ENCODE data around the gene AOPEP.

DNA sequence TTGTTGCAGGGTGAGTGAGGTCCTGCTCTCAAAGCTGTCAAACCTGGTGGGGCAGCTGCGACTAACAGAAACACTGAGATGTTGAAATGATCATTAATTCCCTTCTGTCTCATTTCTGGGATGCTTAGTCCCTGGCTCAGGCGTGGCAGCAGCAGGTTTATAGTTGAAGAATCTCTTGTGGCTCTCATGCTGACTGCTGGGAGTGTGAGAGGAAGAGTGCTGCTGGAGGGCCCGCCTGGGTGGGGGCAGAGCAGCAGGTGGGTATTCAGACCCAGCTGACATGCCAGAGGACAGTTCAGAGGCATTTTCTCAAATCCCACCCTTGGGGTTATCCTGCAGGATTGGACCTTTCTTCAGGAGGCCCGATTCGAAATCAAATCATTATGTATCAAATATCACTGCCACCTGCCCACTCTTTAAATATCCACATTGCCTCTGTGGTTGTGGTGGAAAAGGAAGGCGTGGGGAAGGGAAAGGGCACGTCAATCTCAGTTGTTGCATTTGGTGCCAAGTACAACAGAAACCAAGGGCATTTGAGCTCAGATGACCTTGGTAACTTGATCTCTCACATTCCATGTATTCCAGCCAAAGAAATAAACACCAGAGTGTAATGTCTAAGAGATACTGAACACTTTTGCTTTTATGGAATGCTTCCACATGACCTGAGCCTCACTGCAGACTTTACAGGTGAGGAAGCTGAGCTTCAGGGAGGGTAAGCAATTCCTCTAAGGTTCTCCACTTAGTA is 224.3 kb downstream of the AOPEP start:
- TF ChIP-seq, protein P1, sequence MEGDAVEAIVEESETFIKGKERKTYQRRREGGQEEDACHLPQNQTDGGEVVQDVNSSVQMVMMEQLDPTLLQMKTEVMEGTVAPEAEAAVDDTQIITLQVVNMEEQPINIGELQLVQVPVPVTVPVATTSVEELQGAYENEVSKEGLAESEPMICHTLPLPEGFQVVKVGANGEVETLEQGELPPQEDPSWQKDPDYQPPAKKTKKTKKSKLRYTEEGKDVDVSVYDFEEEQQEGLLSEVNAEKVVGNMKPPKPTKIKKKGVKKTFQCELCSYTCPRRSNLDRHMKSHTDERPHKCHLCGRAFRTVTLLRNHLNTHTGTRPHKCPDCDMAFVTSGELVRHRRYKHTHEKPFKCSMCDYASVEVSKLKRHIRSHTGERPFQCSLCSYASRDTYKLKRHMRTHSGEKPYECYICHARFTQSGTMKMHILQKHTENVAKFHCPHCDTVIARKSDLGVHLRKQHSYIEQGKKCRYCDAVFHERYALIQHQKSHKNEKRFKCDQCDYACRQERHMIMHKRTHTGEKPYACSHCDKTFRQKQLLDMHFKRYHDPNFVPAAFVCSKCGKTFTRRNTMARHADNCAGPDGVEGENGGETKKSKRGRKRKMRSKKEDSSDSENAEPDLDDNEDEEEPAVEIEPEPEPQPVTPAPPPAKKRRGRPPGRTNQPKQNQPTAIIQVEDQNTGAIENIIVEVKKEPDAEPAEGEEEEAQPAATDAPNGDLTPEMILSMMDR (IDR thresholded peaks at IDR 0.05) = no peak
- no peak for TF ChIP-seq POLR2A (IDR thresholded peaks at IDR 0.05)
- no peak for TF ChIP-seq EP300 (IDR thresholded peaks at IDR 0.05)

Data from gastroesophageal sphincter (tissue), 3 donors.